Omental fat pad (tissue), 4 donors: ENCODE data around the gene FAAP100. TPM values are rescaled to one million over a fixed set of nuclear protein-coding genes. Genes with fewer than 3 reads are reported as not detected.

ENCODE experiments used
- ATAC-seq: fragments of 150-250 bp; one replicate; pipeline ENCODE4 v1.9.1; 2016; ENCODE audit warnings: mild to moderate bottlenecking, moderate library complexity; ENCODE audit not compliant: low FRiP score
- DNase-seq: peaks from one replicate; pipeline ENCODE4 v3.0.0-alpha.2; 2019; ENCODE audit warnings: low spot score
- total RNA-seq, 4 donors: library from RNA; depleted of rRNA; stranded (reverse); fragments of >200 nt; gene quantifications; one replicate each; pipeline ENCODE4 v1.1.0, GENCODE V29; 2016
- TF ChIP-seq, protein P1 (sequence below), 3 donors: fragments of 450-650 bp; IDR thresholded peaks; one replicate each; pipeline ENCODE4 v1.5.1; 2016 to 2017; ENCODE audit warnings: antibody characterized with exemption in 3 of 3, mild to moderate bottlenecking in 3 of 3, moderate library complexity in 2 of 3

Gene FAAP100, protein sequence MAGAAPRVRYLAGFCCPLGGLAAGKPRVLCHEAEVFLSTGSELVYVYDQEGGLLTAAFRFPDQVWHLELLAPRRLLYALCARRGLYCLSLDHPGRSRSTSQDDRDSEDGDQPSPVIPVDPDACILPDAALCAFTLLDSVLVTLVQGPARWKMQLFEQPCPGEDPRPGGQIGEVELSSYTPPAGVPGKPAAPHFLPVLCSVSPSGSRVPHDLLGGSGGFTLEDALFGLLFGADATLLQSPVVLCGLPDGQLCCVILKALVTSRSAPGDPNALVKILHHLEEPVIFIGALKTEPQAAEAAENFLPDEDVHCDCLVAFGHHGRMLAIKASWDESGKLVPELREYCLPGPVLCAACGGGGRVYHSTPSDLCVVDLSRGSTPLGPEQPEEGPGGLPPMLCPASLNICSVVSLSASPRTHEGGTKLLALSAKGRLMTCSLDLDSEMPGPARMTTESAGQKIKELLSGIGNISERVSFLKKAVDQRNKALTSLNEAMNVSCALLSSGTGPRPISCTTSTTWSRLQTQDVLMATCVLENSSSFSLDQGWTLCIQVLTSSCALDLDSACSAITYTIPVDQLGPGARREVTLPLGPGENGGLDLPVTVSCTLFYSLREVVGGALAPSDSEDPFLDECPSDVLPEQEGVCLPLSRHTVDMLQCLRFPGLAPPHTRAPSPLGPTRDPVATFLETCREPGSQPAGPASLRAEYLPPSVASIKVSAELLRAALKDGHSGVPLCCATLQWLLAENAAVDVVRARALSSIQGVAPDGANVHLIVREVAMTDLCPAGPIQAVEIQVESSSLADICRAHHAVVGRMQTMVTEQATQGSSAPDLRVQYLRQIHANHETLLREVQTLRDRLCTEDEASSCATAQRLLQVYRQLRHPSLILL
- total RNA-seq = 10 to 100 TPM; 13.9 to 28.0 (median 22.8) TPM

DNA sequence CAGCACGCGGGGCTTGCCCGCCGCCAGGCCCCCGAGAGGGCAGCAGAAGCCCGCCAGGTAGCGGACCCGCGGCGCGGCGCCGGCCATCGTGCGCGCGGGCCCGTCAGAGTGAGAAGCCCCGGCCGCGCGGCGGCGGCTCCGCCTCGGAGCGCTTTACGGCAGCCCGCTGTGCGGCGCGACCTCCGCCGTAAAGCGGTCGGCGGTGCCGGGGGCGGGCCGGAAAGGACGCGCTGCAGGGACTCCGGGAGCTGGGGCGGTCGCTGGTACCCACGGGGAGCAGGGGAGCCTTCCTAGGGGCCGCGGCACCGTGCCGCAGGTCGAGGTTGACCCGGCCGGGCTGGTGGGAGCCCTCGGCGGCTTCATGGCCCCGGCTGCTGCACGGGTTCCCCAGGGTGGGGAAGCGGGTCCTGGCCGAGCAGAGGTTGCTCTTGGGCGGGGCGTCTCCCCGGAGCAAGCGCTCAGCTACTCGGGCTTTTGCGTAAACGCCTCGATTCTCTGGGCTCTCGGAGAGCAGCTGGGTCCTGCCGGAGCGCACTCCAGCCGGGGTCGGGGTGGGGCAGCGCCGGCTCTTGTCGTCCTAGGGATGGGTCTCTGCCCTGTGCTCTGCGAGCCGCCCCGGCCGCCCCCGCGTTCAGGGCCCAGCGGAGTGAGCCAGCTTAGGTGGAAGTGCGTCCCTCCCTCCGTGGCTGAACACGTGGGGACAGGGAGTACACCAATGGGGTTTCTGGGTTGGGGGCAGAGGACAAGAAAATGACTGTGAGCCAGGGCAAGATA is at the start of gene FAAP100:
Gene FAAP100, minus strand, starts transcription at position 110 of the 774 bp plus-strand sequence. Its CDS starts 23 bp downstream, at position 87.
- TF ChIP-seq, protein P1, sequence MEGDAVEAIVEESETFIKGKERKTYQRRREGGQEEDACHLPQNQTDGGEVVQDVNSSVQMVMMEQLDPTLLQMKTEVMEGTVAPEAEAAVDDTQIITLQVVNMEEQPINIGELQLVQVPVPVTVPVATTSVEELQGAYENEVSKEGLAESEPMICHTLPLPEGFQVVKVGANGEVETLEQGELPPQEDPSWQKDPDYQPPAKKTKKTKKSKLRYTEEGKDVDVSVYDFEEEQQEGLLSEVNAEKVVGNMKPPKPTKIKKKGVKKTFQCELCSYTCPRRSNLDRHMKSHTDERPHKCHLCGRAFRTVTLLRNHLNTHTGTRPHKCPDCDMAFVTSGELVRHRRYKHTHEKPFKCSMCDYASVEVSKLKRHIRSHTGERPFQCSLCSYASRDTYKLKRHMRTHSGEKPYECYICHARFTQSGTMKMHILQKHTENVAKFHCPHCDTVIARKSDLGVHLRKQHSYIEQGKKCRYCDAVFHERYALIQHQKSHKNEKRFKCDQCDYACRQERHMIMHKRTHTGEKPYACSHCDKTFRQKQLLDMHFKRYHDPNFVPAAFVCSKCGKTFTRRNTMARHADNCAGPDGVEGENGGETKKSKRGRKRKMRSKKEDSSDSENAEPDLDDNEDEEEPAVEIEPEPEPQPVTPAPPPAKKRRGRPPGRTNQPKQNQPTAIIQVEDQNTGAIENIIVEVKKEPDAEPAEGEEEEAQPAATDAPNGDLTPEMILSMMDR (IDR thresholded peaks at IDR 0.05) = no peak
- DNase-seq (no peak), ATAC-seq (peak; percentile 61)

DNA sequence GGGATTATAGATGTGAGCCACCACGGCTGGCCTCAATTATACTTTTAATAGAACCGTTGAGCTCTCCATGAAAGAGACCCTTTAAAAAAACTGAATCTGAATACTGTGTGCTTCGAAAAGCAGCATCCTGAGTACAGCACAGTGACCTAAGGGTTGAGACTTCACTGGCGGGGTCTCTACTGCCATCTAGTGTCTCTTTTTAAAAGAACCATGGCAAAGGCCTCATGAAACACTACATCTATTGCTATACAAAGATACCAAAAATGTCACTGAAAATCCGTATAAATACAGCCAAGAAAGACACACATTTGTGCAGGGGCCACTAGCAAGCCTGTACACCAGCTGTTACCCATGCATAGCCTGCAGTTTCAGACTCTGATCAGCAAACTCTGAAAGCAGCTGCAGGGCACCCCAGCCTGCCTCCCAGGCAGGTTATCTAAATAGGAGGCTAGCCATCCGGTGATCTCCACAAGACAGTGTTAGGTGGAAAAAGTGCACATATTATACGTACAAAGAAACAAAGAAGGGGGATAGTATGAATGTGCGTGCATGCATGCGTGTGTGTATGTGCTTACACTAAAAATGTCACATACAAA is 49.5 kb upstream of the FAAP100 start:
- ATAC-seq (no peak), DNase-seq (no peak)
- TF ChIP-seq, protein P1 (IDR thresholded peaks at IDR 0.05) = no peak

DNA sequence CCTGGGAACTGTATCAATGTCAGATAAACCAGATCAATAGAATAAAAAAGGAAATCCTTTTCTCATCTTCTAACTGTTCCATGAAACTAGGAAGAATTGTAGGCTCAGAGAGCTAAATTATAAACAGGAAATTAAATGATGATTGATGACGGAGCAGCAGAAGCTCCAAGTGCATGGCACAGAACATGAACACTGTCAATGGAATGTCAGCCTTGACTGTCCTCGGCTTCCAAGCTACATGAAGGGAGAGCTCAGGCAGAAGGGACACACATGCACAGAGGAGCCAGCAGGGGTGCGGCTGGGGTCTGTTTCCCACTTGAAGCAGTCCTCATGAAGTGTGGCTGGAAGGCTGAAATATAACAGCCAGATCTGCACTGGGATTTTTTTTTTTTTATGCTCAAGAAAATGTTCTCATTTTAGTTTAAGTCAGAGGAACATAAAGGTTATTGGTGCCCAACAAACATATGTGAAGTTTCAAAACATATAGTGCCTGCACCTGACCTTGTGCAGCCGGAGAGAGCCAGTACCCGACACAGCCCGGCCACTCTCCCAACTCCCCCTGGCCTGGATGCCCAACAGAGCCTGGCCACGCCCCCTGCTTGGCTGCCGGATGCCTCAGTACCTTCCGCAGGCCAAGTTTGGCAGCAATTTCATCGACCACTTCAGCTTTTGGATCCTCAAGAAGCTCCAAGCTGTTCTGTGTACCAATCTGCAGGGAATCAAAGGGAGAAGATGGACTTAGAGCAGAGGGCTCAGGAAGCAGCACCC is 47.8 kb upstream of the FAAP100 start:
- DNase-seq (no peak), ATAC-seq (no peak)
- TF ChIP-seq, protein P1 (IDR thresholded peaks at IDR 0.05) = no peak

DNA sequence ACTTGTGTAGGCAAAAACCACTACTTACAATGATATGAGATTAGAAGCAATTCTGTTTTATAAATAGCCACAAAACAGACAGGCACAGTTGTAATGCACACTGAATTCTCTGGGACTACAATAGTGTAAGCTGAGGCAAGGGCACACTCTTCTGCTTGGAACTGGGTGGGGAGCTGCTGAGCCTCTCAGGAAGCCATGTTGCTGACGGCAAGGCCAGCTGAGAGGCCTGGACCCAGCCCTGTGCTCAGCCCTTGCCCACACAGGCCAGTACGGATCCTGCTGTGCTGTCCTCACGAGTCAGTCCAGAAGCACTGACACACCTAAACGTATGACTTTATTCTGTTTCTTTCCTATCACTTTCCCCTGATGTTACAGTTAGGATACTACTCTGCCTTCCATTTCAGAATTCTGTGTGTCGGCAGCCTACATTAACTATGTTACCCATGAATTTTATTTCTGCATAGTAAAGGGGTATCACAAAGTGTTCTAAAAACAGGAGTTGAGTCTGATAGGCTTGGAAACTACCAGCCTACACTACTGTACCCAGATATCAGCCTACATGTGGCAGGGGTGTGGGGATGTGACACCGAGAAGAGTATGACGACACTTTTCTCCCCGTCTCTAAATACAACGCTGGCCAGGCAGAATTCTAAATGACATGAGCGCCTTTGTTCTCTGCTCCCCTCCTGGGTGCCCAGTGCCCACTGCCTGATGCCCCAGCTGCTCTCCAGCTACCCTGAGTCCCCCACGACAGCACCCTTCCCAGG is 41.1 kb upstream of the FAAP100 start:
- no peak for DNase-seq
- no peak for ATAC-seq
- TF ChIP-seq, protein P1 (IDR thresholded peaks at IDR 0.05) = no peak

DNA sequence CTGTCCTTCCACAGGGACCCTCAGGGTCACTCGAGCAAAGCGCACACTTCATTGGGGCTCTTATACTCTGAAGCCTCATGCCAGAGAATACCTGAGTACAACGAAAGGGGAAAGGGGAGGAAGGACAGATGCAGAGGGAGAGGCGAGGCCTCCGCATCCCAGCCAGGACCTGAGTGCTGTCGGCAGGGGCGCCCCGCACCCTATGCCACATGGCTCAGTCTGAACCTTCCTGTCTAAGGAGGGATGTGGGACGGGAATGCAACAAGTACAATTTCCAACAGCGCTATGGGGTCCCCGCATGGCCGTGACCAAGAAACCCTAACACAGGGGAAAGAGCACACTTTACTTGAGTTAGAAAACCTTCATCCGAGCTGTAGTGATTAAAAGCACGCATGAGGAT is 39.8 kb upstream of the FAAP100 start:
- DNase-seq (no peak), ATAC-seq (no peak)
- TF ChIP-seq, protein P1 (IDR thresholded peaks at IDR 0.05) = no peak
